ENCODE results near the gene CCL2. TPM values are rescaled to one million over a fixed set of nuclear protein-coding genes. Genes with fewer than 3 reads are reported as not detected.

Gene CCL2
- 50.3 and 59.3 TPM in 2 replicates for total RNA-seq
- long read RNA-seq, transcript CCL2-201 (3 exons, 741 nt): major isoform, 23 of 30 reads
- long read RNA-seq, partial matches to known transcripts: 3 of 30 reads
- long read RNA-seq, other reads (novel, unspliced or antisense): 0 of 30 reads

- H3K9me3 Mint-ChIP-seq (ENCODE audit: unreplicated experiment): no peaks in the 10 kb centered on the region
- no peaks in the 10 kb centered on the region for H3K36me3 Mint-ChIP-seq (ENCODE audit: unreplicated experiment)
- H3K27me3 Mint-ChIP-seq (ENCODE audit: unreplicated experiment): no peaks in the 10 kb centered on the region
- H3K27ac Mint-ChIP-seq (ENCODE audit: unreplicated experiment): peak within 1 kb of the TSS; percentile 96
- H3K4me1 Mint-ChIP-seq (ENCODE audit: unreplicated experiment): peaks cover 75% of the 10 kb centered on the region
- H3K4me3 Mint-ChIP-seq (ENCODE audit: unreplicated experiment): peak within 1 kb of the TSS; percentile 72
- no peak for TF ChIP-seq CTCF (IDR thresholded peaks at IDR 0.05)
- DNase-seq (ENCODE audit: extremely low spot score, unreplicated experiment): no peak
Observed at GRCh38 chr17:34254651-34255380, at the start of gene CCL2. TSS of gene CCL2 (plus strand) at chr17:34255285. CDS start at chr17:34255350, 65 bp downstream.

- Mint-ChIP-seq H3K4me1 (ENCODE audit: unreplicated experiment) (peaks cover 5% of the 10 kb centered on the region), H3K9me3 (ENCODE audit: unreplicated experiment) (peaks cover 3% of the 10 kb centered on the region), H3K4me3 (ENCODE audit: unreplicated experiment) (no peak overlapping the region), H3K27me3 (ENCODE audit: unreplicated experiment) (no peaks in the 10 kb centered on the region), H3K36me3 (ENCODE audit: unreplicated experiment) (no peaks in the 10 kb centered on the region), H3K27ac (ENCODE audit: unreplicated experiment) (no peak overlapping the region)
- TF ChIP-seq CTCF (IDR thresholded peaks at IDR 0.05): no peak
- no peak for DNase-seq (ENCODE audit: extremely low spot score, unreplicated experiment)
Observed at GRCh38 chr17:34205401-34205800, 49.7 kb upstream of the CCL2 start.

GRCh38 chr17:34206569-34206968, 48.5 kb upstream of the CCL2 start:
- Mint-ChIP-seq H3K9me3 (ENCODE audit: unreplicated experiment) (peaks cover 3% of the 10 kb centered on the region), H3K27me3 (ENCODE audit: unreplicated experiment) (no peaks in the 10 kb centered on the region), H3K27ac (ENCODE audit: unreplicated experiment) (no peak overlapping the region), H3K4me3 (ENCODE audit: unreplicated experiment) (no peak overlapping the region), H3K36me3 (ENCODE audit: unreplicated experiment) (no peaks in the 10 kb centered on the region), H3K4me1 (ENCODE audit: unreplicated experiment) (peaks cover 5% of the 10 kb centered on the region)
- no peak for TF ChIP-seq CTCF (IDR thresholded peaks at IDR 0.05)
- DNase-seq (ENCODE audit: extremely low spot score, unreplicated experiment): no peak

- Mint-ChIP-seq H3K4me1 (ENCODE audit: unreplicated experiment) (peaks cover 5% of the 10 kb centered on the region), H3K27ac (ENCODE audit: unreplicated experiment) (no peak overlapping the region)
Observed at GRCh38 chr17:34207572-34207971, 47.5 kb upstream of the CCL2 start.

More at GRCh38 chr17:34207572-34207971, 47.5 kb upstream of the CCL2 start:
- Mint-ChIP-seq H3K36me3 (ENCODE audit: unreplicated experiment) (no peaks in the 10 kb centered on the region), H3K9me3 (ENCODE audit: unreplicated experiment) (peaks cover 3% of the 10 kb centered on the region), H3K27me3 (ENCODE audit: unreplicated experiment) (no peaks in the 10 kb centered on the region), H3K4me3 (ENCODE audit: unreplicated experiment) (no peak overlapping the region)
- no peak for TF ChIP-seq CTCF (IDR thresholded peaks at IDR 0.05)
- DNase-seq (ENCODE audit: extremely low spot score, unreplicated experiment): no peak
